Colonic mucosa (tissue), 4 donors: ENCODE data around the gene PTPRM. TPM values are rescaled to one million over a fixed set of nuclear protein-coding genes. Genes with fewer than 3 reads are reported as not detected.

Experiments used
- DNase-seq: peaks from one replicate; pipeline ENCODE4 v3.0.0-alpha.2; 2020
- H3K27ac ChIP-seq: fragments of 200-600 bp; one replicate; pipeline ENCODE4 v1.8.0; 2021
- H3K27me3 ChIP-seq: fragments of 200-600 bp; one replicate; pipeline ENCODE4 v1.8.0; 2021
- H3K36me3 ChIP-seq: fragments of 200-600 bp; one replicate; pipeline ENCODE4 v1.8.0; 2021
- H3K4me1 ChIP-seq: fragments of 200-600 bp; one replicate; pipeline ENCODE4 v1.8.0; 2021; ENCODE audit warnings: mild to moderate bottlenecking
- H3K4me3 ChIP-seq: fragments of 200-600 bp; one replicate; pipeline ENCODE4 v1.8.0; 2021
- H3K9ac ChIP-seq, 2 donors: one replicate each; pipeline ENCODE4 v1.7.0; 2013; ENCODE audit warnings: control low read depth in 2 of 2, low read depth in 2 of 2, low read length in 2 of 2
- H3K9me3 ChIP-seq: fragments of 200-600 bp; one replicate; pipeline ENCODE4 v1.8.0; 2021
- intact Hi-C: fragments of 100-400 bp; cut with DNase I; formaldehyde crosslinking; loops from one replicate; pipeline ENCODE4 v1.14.1; 2022
- total RNA-seq, 2 donors: library from RNA; stranded (reverse); fragmentation: NEBNext Ultra II Directional in 1 of 2; extraction: Animal tissue kit (Norgen Biotek cat#: 25700) in 1 of 2; gene quantifications; one replicate each; pipeline ENCODE4 v1.2.1, GENCODE V29; 2021
- TF ChIP-seq, protein P1 (sequence below): fragments of 200-600 bp; IDR thresholded peaks from one replicate; pipeline ENCODE4 v1.8.0; 2022; ENCODE audit warnings: antibody characterized with exemption, mild to moderate bottlenecking
- donor health status: healthy.
- donor health status: DM: no; HTN: no; CAD: no.
- donor health status: DM: no; HTN: no; CAD: no.

Gene PTPRM
- total RNA-seq, 2 donors from 2014 or later: 8.1 to 13.9 TPM

GRCh38 chr18:8385400-8385799 is 818.3 kb downstream of the PTPRM start:
- no peak overlapping the region for H3K4me3 ChIP-seq
- no peak overlapping the region for H3K9ac ChIP-seq
- no peaks in the 10 kb centered on the region for H3K36me3 ChIP-seq
- TF ChIP-seq, protein P1, sequence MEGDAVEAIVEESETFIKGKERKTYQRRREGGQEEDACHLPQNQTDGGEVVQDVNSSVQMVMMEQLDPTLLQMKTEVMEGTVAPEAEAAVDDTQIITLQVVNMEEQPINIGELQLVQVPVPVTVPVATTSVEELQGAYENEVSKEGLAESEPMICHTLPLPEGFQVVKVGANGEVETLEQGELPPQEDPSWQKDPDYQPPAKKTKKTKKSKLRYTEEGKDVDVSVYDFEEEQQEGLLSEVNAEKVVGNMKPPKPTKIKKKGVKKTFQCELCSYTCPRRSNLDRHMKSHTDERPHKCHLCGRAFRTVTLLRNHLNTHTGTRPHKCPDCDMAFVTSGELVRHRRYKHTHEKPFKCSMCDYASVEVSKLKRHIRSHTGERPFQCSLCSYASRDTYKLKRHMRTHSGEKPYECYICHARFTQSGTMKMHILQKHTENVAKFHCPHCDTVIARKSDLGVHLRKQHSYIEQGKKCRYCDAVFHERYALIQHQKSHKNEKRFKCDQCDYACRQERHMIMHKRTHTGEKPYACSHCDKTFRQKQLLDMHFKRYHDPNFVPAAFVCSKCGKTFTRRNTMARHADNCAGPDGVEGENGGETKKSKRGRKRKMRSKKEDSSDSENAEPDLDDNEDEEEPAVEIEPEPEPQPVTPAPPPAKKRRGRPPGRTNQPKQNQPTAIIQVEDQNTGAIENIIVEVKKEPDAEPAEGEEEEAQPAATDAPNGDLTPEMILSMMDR: no peak
- no peaks in the 10 kb centered on the region for H3K27me3 ChIP-seq
- no peak for DNase-seq
- no peaks in the 10 kb centered on the region for H3K9me3 ChIP-seq
- no peak overlapping the region for H3K27ac ChIP-seq
- H3K4me1 ChIP-seq: no peaks in the 10 kb centered on the region
- intact Hi-C loops: no loop called here

- no peak overlapping the region for H3K4me3 ChIP-seq
- no peaks in the 10 kb centered on the region for H3K4me1 ChIP-seq
- no peak overlapping the region for H3K9ac ChIP-seq
- intact Hi-C loops: no loop called here
- H3K27ac ChIP-seq: no peak overlapping the region
- no peaks in the 10 kb centered on the region for H3K36me3 ChIP-seq
- DNase-seq: no peak
- TF ChIP-seq, protein P1: no peak
- H3K9me3 ChIP-seq: no peaks in the 10 kb centered on the region
- H3K27me3 ChIP-seq: no peaks in the 10 kb centered on the region
Measured at GRCh38 chr18:8386669-8387380, 819.7 kb downstream of the PTPRM start.

DNA sequence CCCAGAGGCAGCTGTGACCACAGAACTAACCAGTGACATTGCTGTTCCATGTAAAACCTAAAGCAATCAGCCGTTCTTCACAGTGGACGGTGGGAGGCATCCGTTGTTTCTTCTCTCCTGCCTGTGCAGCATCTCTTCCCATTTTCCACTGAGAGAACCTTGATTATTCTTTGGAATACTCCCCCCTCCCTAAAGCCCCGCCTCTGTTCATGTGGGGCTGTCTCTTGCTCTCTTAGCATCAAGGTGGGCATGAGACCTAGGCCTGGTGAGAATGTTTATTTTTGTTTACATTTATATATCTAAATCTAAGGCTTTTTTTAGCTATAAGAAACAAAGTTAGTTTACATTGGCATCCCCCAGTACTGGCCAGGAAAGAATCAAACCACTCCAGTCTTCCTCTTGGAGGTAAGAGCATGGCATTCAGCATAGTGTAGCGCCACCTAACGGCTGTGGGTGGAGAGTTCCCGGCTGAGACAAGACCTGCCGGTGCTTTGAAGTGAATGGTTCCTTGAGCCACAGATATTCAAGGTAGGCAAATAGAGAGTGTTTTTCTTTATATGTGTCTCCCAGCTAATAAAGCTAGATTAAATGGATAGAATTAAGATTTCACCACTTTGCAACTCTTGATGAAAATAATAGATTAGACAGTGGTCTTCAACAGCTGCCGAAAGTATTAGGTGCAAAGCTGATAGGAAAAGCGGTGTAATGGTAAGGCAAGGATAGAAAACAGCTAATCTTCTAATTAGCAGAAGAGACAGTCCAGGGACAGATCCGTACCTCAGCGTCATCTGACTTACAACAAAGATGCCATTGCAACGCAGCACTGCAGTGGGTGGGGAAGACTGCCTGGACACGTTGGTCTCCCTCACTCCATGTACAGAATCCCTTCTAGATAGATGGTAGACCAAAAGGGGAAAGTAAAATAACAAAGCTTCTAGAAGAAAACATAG is 822.5 kb downstream of the PTPRM start:
- Histone ChIP-seq H3K27me3 (no peaks in the 10 kb centered on the region), H3K4me3 (no peak overlapping the region), H3K9me3 (no peaks in the 10 kb centered on the region), H3K9ac (no peak overlapping the region), H3K36me3 (no peaks in the 10 kb centered on the region), H3K27ac (no peak overlapping the region), H3K4me1 (no peaks in the 10 kb centered on the region)
- TF ChIP-seq, protein P1: peak; percentile 80
- peak; percentile 69 for DNase-seq
- intact Hi-C loops: no loop called here

- no peaks in the 10 kb centered on the region for H3K9me3 ChIP-seq
- intact Hi-C loops: no loop called here
- TF ChIP-seq, protein P1: no peak
- H3K36me3 ChIP-seq: no peaks in the 10 kb centered on the region
- H3K4me1 ChIP-seq: no peaks in the 10 kb centered on the region
- H3K4me3 ChIP-seq: no peak overlapping the region
- no peak for DNase-seq
- H3K27ac ChIP-seq: no peak overlapping the region
- no peak overlapping the region for H3K9ac ChIP-seq
- H3K27me3 ChIP-seq: no peaks in the 10 kb centered on the region
Measured at GRCh38 chr18:8391068-8391467, 824.0 kb downstream of the PTPRM start.

GRCh38 chr18:8396254-8396653 is 829.1 kb downstream of the PTPRM start:
- no peak overlapping the region for H3K27ac ChIP-seq
- TF ChIP-seq, protein P1: no peak
- no peaks in the 10 kb centered on the region for H3K4me1 ChIP-seq
- no peaks in the 10 kb centered on the region for H3K36me3 ChIP-seq
- H3K9ac ChIP-seq: no peak overlapping the region
- intact Hi-C loops: no loop called here
- H3K4me3 ChIP-seq: no peak overlapping the region
- H3K27me3 ChIP-seq: no peaks in the 10 kb centered on the region
- DNase-seq: no peak
- H3K9me3 ChIP-seq: no peaks in the 10 kb centered on the region
